ENCODE results near the gene MYO18B.

DNA sequence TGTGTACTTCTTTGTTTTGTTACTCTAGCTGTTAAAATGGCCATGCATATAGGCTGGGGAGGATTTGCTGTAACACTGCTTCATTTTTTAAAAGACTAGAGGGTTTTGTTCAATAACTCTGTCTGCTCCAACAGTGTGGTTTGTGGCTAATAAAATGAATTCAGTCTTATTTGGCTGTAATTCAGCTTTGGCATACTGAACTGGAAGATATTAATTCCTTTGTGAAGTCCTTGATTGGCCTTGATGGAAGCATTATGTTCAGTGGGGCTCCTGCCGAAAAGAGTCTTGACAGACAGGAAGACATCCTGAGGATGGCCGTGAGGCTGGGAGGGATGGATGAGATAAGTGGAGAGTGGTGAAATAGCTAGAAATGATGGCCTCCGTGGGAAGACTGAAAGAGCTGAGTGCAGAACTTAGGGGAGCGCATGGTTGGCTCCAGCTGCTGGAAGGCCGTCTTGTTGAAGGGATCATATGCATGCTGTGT is 44.8 kb upstream of the MYO18B start:
- TF ChIP-seq YY1 (IDR thresholded peaks at IDR 0.05; ENCODE audit: insufficient read depth, insufficient read length) (no peak), SUZ12 (IDR thresholded peaks at IDR 0.05; ENCODE audit: extremely low read depth, insufficient read depth, insufficient read length) (no peak)
